Muscle layer of colon (tissue), 2 donors: ENCODE measurements around the gene ZNF574.

ENCODE experiments used
- H3K27ac ChIP-seq: one replicate; pipeline ENCODE4 v1.7.0; 2013; ENCODE audit warnings: low read depth, mild to moderate bottlenecking, low read length, moderate library complexity
- H3K27me3 ChIP-seq, 2 donors: one replicate each; pipeline ENCODE4 v1.7.0; 2013; ENCODE audit warnings: low read length in 2 of 2, mild to moderate bottlenecking in 2 of 2; ENCODE audit not compliant: insufficient read depth in 2 of 2, control insufficient read depth in 1 of 2
- H3K36me3 ChIP-seq: one replicate; pipeline ENCODE4 v1.7.0; 2013; ENCODE audit warnings: mild to moderate bottlenecking, low read length; ENCODE audit not compliant: insufficient read depth
- H3K4me1 ChIP-seq: one replicate; pipeline ENCODE4 v1.7.0; 2013; ENCODE audit warnings: mild to moderate bottlenecking, low read length; ENCODE audit not compliant: insufficient read depth
- H3K4me3 ChIP-seq, 2 donors: one replicate each; pipeline ENCODE4 v1.7.0; 2013; ENCODE audit warnings: low read length in 2 of 2, low read depth in 1 of 2, mild to moderate bottlenecking in 1 of 2, moderate library complexity in 1 of 2
- H3K9ac ChIP-seq: one replicate; pipeline ENCODE4 v1.7.0; 2013; ENCODE audit warnings: low read length
- H3K9me3 ChIP-seq: one replicate; pipeline ENCODE4 v1.7.0; 2013; ENCODE audit warnings: mild to moderate bottlenecking, low read length
- donor health status: abdominal sarcoma.
- donor health status: Adenocarcinoma of cecum.

ZNF574 gene

DNA sequence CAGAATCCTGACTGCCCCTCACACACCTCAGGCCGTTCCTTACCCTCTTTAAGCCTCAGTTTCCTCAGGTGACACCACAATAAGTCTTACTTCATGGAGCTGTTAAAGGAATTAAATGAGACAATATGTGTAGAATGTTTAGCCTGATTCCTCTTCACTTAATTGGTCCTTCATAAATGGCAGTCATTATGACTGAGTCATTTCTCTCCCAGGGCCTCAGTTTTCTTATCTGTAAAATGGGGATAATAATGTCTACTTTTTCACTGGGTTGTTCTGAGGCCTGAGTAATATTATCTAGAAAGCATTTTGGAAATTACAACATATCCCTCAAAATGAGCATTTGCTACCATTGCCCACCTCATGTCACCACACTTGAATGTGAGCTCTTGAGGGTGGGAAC is 34.7 kb downstream of the ZNF574 start:
- H3K9ac ChIP-seq: no peak overlapping the region
- peaks cover 0 to 19% of the 10 kb centered on the region in 2 donors for H3K27me3 ChIP-seq
- no peaks in the 10 kb centered on the region for H3K4me1 ChIP-seq
- H3K4me3 ChIP-seq: no peak overlapping the region
- H3K9me3 ChIP-seq: no peaks in the 10 kb centered on the region
- H3K27ac ChIP-seq: no peak overlapping the region
- no peaks in the 10 kb centered on the region for H3K36me3 ChIP-seq

- Histone ChIP-seq H3K4me1 (no peaks in the 10 kb centered on the region), H3K9me3 (no peaks in the 10 kb centered on the region), H3K36me3 (no peaks in the 10 kb centered on the region), H3K4me3 (no peak overlapping the region), H3K9ac (no peak overlapping the region), H3K27me3 (peaks cover 0 to 15% of the 10 kb centered on the region in 2 donors), H3K27ac (no peak overlapping the region)
Measured at GRCh38 chr19:42111384-42111783, 35.4 kb downstream of the ZNF574 start.

- Histone ChIP-seq H3K27me3 (peaks cover 0 to 14% of the 10 kb centered on the region in 2 donors), H3K4me1 (no peaks in the 10 kb centered on the region), H3K9me3 (no peaks in the 10 kb centered on the region), H3K36me3 (no peaks in the 10 kb centered on the region), H3K9ac (no peak overlapping the region), H3K27ac (no peak overlapping the region), H3K4me3 (no peak overlapping the region)
Measured at GRCh38 chr19:42111811-42112210, 35.8 kb downstream of the ZNF574 start.

- H3K4me1 ChIP-seq: no peaks in the 10 kb centered on the region
Measured at GRCh38 chr19:42113641-42114348, 37.8 kb downstream of the ZNF574 start.

DNA sequence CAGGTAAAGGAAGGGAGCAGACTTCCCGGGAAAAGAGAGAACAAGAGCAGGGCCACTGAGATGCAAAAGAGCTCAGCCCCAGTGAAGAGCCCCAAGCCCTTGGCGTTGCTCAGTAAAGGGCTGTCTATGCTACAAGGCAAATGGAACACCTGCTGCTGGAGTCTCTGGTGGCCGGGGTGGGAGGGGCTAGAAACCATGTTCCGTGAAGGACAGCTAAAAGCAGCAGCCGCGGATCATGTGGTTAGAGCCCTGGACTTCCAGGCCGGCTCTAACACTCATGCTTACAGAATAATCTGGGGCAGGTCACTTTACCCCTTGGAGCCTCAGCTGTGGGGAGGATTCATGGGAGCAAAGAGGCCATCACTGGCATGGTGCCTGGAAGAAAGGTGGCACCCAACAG is 38.4 kb downstream of the ZNF574 start:
- Histone ChIP-seq H3K4me3 (no peak overlapping the region), H3K4me1 (no peaks in the 10 kb centered on the region), H3K9me3 (no peaks in the 10 kb centered on the region), H3K9ac (no peak overlapping the region), H3K27ac (no peak overlapping the region), H3K36me3 (no peaks in the 10 kb centered on the region), H3K27me3 (no peaks in the 10 kb centered on the region)

More at GRCh38 chr19:42113641-42114348, 37.8 kb downstream of the ZNF574 start:
- H3K9me3 ChIP-seq: no peaks in the 10 kb centered on the region
- no peak overlapping the region for H3K27ac ChIP-seq
- no peak overlapping the region for H3K4me3 ChIP-seq
- H3K27me3 ChIP-seq: peaks cover 0 to 4% of the 10 kb centered on the region in 2 donors
- no peak overlapping the region for H3K9ac ChIP-seq
- no peaks in the 10 kb centered on the region for H3K36me3 ChIP-seq

GRCh38 chr19:42115219-42115618 is 39.3 kb downstream of the ZNF574 start:
- no peak overlapping the region for H3K27ac ChIP-seq
- H3K9ac ChIP-seq: no peak overlapping the region
- no peaks in the 10 kb centered on the region for H3K9me3 ChIP-seq
- H3K36me3 ChIP-seq: no peaks in the 10 kb centered on the region
- no peaks in the 10 kb centered on the region for H3K4me1 ChIP-seq
- H3K27me3 ChIP-seq: no peaks in the 10 kb centered on the region
- no peak overlapping the region for H3K4me3 ChIP-seq

DNA sequence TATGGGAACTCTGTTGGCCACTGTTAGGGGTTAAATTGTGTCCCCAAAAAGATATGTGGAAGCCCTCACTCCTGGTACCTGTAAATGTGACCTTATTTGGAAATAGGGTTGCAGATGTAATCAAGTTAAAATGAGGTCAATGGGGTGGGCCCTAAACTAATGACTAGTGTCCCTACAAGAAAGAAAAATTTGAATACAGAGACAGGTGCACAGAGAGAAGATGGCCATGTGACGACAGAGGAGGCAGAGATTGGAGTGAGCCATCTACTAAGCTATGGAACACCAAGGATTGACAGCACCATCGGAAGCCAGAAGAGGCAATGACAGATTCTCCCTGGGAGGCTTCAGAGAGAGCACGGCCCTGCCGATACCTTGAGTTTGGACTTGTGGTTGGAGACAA is 39.7 kb downstream of the ZNF574 start:
- Histone ChIP-seq H3K27me3 (no peaks in the 10 kb centered on the region), H3K4me1 (no peaks in the 10 kb centered on the region), H3K4me3 (no peak overlapping the region), H3K27ac (no peak overlapping the region), H3K36me3 (no peaks in the 10 kb centered on the region), H3K9ac (no peak overlapping the region), H3K9me3 (no peaks in the 10 kb centered on the region)

- Histone ChIP-seq H3K9me3 (no peaks in the 10 kb centered on the region), H3K27me3 (no peaks in the 10 kb centered on the region), H3K9ac (no peak overlapping the region), H3K4me1 (no peaks in the 10 kb centered on the region), H3K4me3 (no peak overlapping the region), H3K36me3 (no peaks in the 10 kb centered on the region), H3K27ac (no peak overlapping the region)
Measured at GRCh38 chr19:42116308-42117075, 40.5 kb downstream of the ZNF574 start.

GRCh38 chr19:42117076-42117475 is 41.1 kb downstream of the ZNF574 start:
- H3K4me1 ChIP-seq: no peaks in the 10 kb centered on the region
- H3K27me3 ChIP-seq: no peaks in the 10 kb centered on the region
- H3K36me3 ChIP-seq: no peaks in the 10 kb centered on the region
- H3K27ac ChIP-seq: no peak overlapping the region
- no peak overlapping the region for H3K4me3 ChIP-seq
- H3K9ac ChIP-seq: no peak overlapping the region
- H3K9me3 ChIP-seq: no peaks in the 10 kb centered on the region

GRCh38 chr19:42120276-42120980 is 44.5 kb downstream of the ZNF574 start:
- H3K27me3 ChIP-seq: peaks cover 0 to 9% of the 10 kb centered on the region in 2 donors
- no peaks in the 10 kb centered on the region for H3K4me1 ChIP-seq
- H3K36me3 ChIP-seq: no peaks in the 10 kb centered on the region

GRCh38 chr19:42121036-42121621 is 45.2 kb downstream of the ZNF574 start:
- H3K9ac ChIP-seq: no peak overlapping the region
- H3K9me3 ChIP-seq: no peaks in the 10 kb centered on the region
- H3K27ac ChIP-seq: no peak overlapping the region
- no peak overlapping the region for H3K4me3 ChIP-seq
- H3K36me3 ChIP-seq: no peaks in the 10 kb centered on the region
- no peaks in the 10 kb centered on the region for H3K4me1 ChIP-seq
- H3K27me3 ChIP-seq: peaks cover 0 to 13% of the 10 kb centered on the region in 2 donors

More at GRCh38 chr19:42120276-42120980, 44.5 kb downstream of the ZNF574 start:
- no peak overlapping the region for H3K4me3 ChIP-seq
- no peak overlapping the region for H3K9ac ChIP-seq
- H3K9me3 ChIP-seq: no peaks in the 10 kb centered on the region
- H3K27ac ChIP-seq: no peak overlapping the region
